HFFc6 (cell line): ENCODE results near the gene LRATD1. TPM values are rescaled to one million over a fixed set of nuclear protein-coding genes. Genes with fewer than 3 reads are reported as not detected.

ENCODE experiments used
- DNase-seq: peaks from one replicate; pipeline ENCODE4 v3.0.0-alpha.2; 2018
- H3K27ac Mint-ChIP-seq: 2 replicates; pipeline ENCODE4 v1.8.0; 2020; ENCODE audit warnings: mild to moderate bottlenecking, mixed read lengths
- H3K27me3 Mint-ChIP-seq: 2 replicates; pipeline ENCODE4 v1.8.0; 2021; ENCODE audit warnings: mild to moderate bottlenecking, moderate library complexity, mixed read lengths; ENCODE audit not compliant: insufficient read depth
- H3K36me3 Mint-ChIP-seq: 2 replicates; pipeline ENCODE4 v1.8.0; 2021; ENCODE audit warnings: low read depth, mixed read lengths
- H3K4me1 Mint-ChIP-seq: 2 replicates; pipeline ENCODE4 v1.8.0; 2020; ENCODE audit warnings: low read depth, mixed read lengths
- H3K4me3 Mint-ChIP-seq: 2 replicates; pipeline ENCODE4 v1.8.0; 2020; ENCODE audit warnings: mild to moderate bottlenecking, moderate library complexity, mixed read lengths
- H3K9me3 Mint-ChIP-seq: 2 replicates; pipeline ENCODE4 v1.8.0; 2020; ENCODE audit warnings: mild to moderate bottlenecking, mixed read lengths
- CTCF ChIP-seq: fragments of 200-600 bp; sonication (generic); IDR thresholded peaks from 2 replicates; pipeline ENCODE4 v1.5.0; 2021; ENCODE audit warnings: antibody characterized with exemption, mild to moderate bottlenecking
- total RNA-seq, 6 experiments: library from RNA; stranded (reverse); fragmentation: NEBNext Ultra II Directional; extraction: Animal tissue kit (Norgen Biotek cat#: 25700); gene quantifications; 2 replicates in 1 of 6; 3 replicates in 5 of 6; pipeline ENCODE4 v1.2.3, GENCODE V29; 2021

Gene LRATD1
- total RNA-seq, 6 experiments from 2014 or later: 0.05 to 0.07 TPM; not detected in 4

DNA sequence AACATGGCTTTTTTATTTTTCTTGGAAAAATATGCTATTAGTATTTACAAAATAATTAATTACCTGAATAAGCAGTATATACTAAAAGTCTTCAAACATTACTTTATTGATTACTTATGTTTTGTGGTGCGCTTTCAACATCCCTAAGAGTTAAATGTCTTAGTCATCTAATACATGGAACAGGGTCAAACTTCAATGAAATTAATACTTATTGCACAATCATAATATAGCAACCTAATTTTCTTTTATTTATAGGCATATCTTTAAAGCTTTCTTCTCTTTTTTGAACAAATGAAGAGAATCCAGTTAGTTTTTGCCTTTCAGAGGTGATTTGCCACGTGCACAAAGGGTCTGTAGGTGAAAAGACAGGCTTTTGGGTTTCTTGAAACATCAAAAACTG is 6.0 kb downstream of the LRATD1 start:
- H3K9me3 Mint-ChIP-seq: no peaks in the 10 kb centered on the region
- no peak for TF ChIP-seq CTCF
- H3K4me1 Mint-ChIP-seq: no peaks in the 10 kb centered on the region
- peaks cover 16% of the 10 kb centered on the region for H3K27me3 Mint-ChIP-seq
- DNase-seq: no peak
- no peaks in the 10 kb centered on the region for H3K36me3 Mint-ChIP-seq
- no peak overlapping the region for H3K4me3 Mint-ChIP-seq
- H3K27ac Mint-ChIP-seq: no peak overlapping the region

DNA sequence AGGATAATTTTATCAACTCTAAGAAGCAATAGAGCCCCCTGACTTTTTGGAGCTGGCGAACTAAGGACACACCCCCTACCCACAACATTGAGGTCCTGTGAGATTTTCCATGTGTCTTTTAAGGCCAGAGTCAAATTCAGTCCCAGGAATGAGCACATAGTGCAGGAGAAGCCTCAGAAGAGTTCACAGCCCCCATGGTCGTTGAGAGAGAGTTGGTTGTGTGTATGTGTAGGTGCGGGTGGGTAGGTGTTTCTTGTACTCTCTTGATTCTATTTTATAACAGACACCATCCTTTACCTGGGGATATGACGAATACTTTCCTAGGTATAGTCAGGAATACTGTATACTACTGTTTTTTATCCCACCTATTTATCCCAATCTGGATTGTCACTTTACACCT is 8.6 kb downstream of the LRATD1 start:
- no peak for TF ChIP-seq CTCF
- Mint-ChIP-seq H3K27ac (no peak overlapping the region), H3K4me3 (no peak overlapping the region), H3K27me3 (peaks cover 7% of the 10 kb centered on the region), H3K9me3 (no peaks in the 10 kb centered on the region), H3K4me1 (no peaks in the 10 kb centered on the region), H3K36me3 (no peaks in the 10 kb centered on the region)
- no peak for DNase-seq

DNA sequence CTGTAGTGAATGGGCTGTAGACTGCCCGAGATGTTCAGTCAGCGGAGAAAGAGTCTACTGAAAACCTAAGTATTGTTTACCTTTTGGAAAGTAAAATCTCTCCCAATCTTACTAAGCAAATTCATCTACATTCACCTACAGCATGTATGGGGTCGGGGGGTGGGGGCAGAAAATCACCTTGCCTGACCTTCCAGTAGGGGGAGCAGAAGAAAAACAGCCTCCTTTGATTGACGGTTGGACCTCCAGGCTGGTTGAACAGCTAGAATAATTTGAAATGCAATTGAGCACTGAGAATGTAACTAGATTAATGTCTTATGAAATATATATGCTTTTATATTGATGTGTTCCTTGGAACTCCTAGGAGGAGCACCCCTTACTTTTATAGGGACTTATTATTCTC is 10.0 kb downstream of the LRATD1 start:
- H3K27me3 Mint-ChIP-seq: peaks cover 4% of the 10 kb centered on the region
- no peak for DNase-seq
- H3K4me3 Mint-ChIP-seq: no peak overlapping the region
- H3K36me3 Mint-ChIP-seq: no peaks in the 10 kb centered on the region
- no peak overlapping the region for H3K27ac Mint-ChIP-seq
- TF ChIP-seq CTCF: peak; percentile 23; the same call in 1 of the 2 replicates
- no peaks in the 10 kb centered on the region for H3K9me3 Mint-ChIP-seq
- no peaks in the 10 kb centered on the region for H3K4me1 Mint-ChIP-seq

GRCh38 chr2:14647714-14648113 is 15.2 kb downstream of the LRATD1 start:
- H3K36me3 Mint-ChIP-seq: no peaks in the 10 kb centered on the region
- no peaks in the 10 kb centered on the region for H3K4me1 Mint-ChIP-seq
- H3K4me3 Mint-ChIP-seq: no peak overlapping the region
- no peak for DNase-seq
- H3K27me3 Mint-ChIP-seq: no peaks in the 10 kb centered on the region; the same call in 1 of the 2 replicates
- no peak overlapping the region for H3K27ac Mint-ChIP-seq
- no peak for TF ChIP-seq CTCF
- no peaks in the 10 kb centered on the region for H3K9me3 Mint-ChIP-seq

DNA sequence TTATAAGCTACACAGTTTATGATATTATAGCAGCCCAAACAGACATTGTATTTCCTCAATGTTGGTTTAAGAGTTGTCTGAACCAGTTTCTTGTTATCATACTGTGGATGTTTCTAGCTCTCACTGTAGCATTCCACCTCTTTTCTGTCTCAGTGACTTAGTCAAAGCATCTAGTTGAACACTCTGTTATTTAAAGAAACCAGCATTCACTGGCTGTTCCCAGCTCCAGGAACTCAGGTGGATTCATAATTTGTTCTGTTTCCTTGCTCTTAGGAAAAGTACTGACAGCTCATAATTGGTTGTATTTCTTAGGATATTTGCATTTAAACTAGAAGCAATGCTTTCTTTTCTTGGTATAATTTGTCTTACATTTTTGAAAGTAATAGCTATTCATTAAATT is 17.5 kb downstream of the LRATD1 start:
- Mint-ChIP-seq H3K9me3 (no peaks in the 10 kb centered on the region), H3K4me3 (no peak overlapping the region), H3K27ac (no peak overlapping the region), H3K36me3 (no peaks in the 10 kb centered on the region), H3K4me1 (no peaks in the 10 kb centered on the region), H3K27me3 (no peaks in the 10 kb centered on the region; the same call in 1 of the 2 replicates)
- no peak for TF ChIP-seq CTCF
- DNase-seq: no peak

DNA sequence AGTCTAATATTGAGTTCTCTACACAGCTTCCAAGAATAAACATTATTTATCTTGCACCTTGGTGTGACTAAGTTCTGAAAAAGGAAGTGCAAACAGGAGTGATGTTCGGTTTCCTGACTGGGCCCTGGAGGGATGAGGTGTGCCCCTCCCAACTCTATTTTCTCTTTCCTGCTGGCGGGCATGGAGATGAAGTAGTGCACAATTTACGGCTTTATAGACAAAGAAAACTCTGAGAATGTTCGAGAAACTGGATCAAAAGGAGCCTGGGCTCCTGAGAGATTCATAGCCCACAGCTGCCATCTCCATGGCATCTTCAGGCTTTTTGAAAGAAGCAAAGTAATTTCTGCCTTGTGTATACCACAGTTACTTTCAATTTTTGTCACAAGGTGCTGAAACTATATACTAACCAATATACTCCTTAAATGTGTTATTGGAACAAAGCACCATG is 22.3 kb downstream of the LRATD1 start:
- TF ChIP-seq CTCF: no peak
- no peaks in the 10 kb centered on the region for H3K36me3 Mint-ChIP-seq
- no peak overlapping the region for H3K27ac Mint-ChIP-seq
- no peaks in the 10 kb centered on the region; the same call in 1 of the 2 replicates for H3K27me3 Mint-ChIP-seq
- H3K4me3 Mint-ChIP-seq: no peak overlapping the region
- DNase-seq: no peak
- no peaks in the 10 kb centered on the region for H3K4me1 Mint-ChIP-seq
- H3K9me3 Mint-ChIP-seq: no peaks in the 10 kb centered on the region
